GM12873 (cell line): ENCODE measurements around the gene S100A6.

Source experiments
- CTCF ChIP-seq: IDR thresholded peaks from 2 replicates; pipeline ENCODE4 v1.5.1; 2012; ENCODE audit warnings: low read depth, mild to moderate bottlenecking, moderate library complexity, low read length, control low read depth; ENCODE audit not compliant: insufficient read depth; ENCODE audit errors: missing control alignments

S100A6 gene

GRCh38 chr1:153535242-153536011, at the start of gene S100A6:
TSS of gene S100A6 (minus strand) at chr1:153535991. CDS start at chr1:153535339, 652 bp downstream.
- no peak for TF ChIP-seq CTCF

- TF ChIP-seq CTCF, result no peak
Measured at GRCh38 chr1:153585006-153585405, 49.2 kb upstream of the S100A6 start.

GRCh38 chr1:153583976-153584375, 48.2 kb upstream of the S100A6 start:
- no peak for TF ChIP-seq CTCF

- no peak for TF ChIP-seq CTCF
Measured at GRCh38 chr1:153578936-153579335, 43.1 kb upstream of the S100A6 start.

GRCh38 chr1:153578490-153578889, 42.7 kb upstream of the S100A6 start:
- no peak for TF ChIP-seq CTCF

- no peak for TF ChIP-seq CTCF
Measured at GRCh38 chr1:153577624-153578051, 41.8 kb upstream of the S100A6 start.

GRCh38 chr1:153577138-153577537, 41.3 kb upstream of the S100A6 start:
- no peak for TF ChIP-seq CTCF
